Muscle layer of colon (tissue), 2 donors: ENCODE measurements around the gene CXCR1.

Experiments
- H3K27ac ChIP-seq: one replicate; pipeline ENCODE4 v1.7.0; 2013; ENCODE audit warnings: low read depth, mild to moderate bottlenecking, low read length, moderate library complexity
- H3K27me3 ChIP-seq, 2 donors: one replicate each; pipeline ENCODE4 v1.7.0; 2013; ENCODE audit warnings: low read length in 2 of 2, mild to moderate bottlenecking in 2 of 2; ENCODE audit not compliant: insufficient read depth in 2 of 2, control insufficient read depth in 1 of 2
- H3K36me3 ChIP-seq: one replicate; pipeline ENCODE4 v1.7.0; 2013; ENCODE audit warnings: mild to moderate bottlenecking, low read length; ENCODE audit not compliant: insufficient read depth
- H3K4me1 ChIP-seq: one replicate; pipeline ENCODE4 v1.7.0; 2013; ENCODE audit warnings: mild to moderate bottlenecking, low read length; ENCODE audit not compliant: insufficient read depth
- H3K4me3 ChIP-seq, 2 donors: one replicate each; pipeline ENCODE4 v1.7.0; 2013; ENCODE audit warnings: low read length in 2 of 2, low read depth in 1 of 2, mild to moderate bottlenecking in 1 of 2, moderate library complexity in 1 of 2
- H3K9ac ChIP-seq: one replicate; pipeline ENCODE4 v1.7.0; 2013; ENCODE audit warnings: low read length
- H3K9me3 ChIP-seq: one replicate; pipeline ENCODE4 v1.7.0; 2013; ENCODE audit warnings: mild to moderate bottlenecking, low read length
- donor health status: abdominal sarcoma.
- donor health status: Adenocarcinoma of cecum.

Gene CXCR1

GRCh38 chr2:218166791-218167190, at the start of gene CXCR1:
CXCR1 (minus strand) TSS chr2:218166962; CDS start chr2:218165211, 1,751 bp downstream.
- Histone ChIP-seq H3K4me3 (no peak within 1 kb of the TSS), H3K9me3 (no peaks in the 10 kb centered on the region), H3K9ac (no peak within 1 kb of the TSS), H3K36me3 (no peaks in the 10 kb centered on the region), H3K27ac (no peak within 1 kb of the TSS), H3K4me1 (no peaks in the 10 kb centered on the region), H3K27me3 (no peaks in the 10 kb centered on the region)

GRCh38 chr2:218216336-218216673, 49.5 kb upstream of the CXCR1 start:
- Histone ChIP-seq H3K4me1 (peaks cover 41% of the 10 kb centered on the region), H3K36me3 (no peaks in the 10 kb centered on the region), H3K27ac (peak overlapping the region; percentile 84), H3K27me3 (no peaks in the 10 kb centered on the region), H3K9ac (peak overlapping the region; percentile 71), H3K4me3 (peak overlapping the region; percentile 60 to 89), H3K9me3 (no peaks in the 10 kb centered on the region)

DNA sequence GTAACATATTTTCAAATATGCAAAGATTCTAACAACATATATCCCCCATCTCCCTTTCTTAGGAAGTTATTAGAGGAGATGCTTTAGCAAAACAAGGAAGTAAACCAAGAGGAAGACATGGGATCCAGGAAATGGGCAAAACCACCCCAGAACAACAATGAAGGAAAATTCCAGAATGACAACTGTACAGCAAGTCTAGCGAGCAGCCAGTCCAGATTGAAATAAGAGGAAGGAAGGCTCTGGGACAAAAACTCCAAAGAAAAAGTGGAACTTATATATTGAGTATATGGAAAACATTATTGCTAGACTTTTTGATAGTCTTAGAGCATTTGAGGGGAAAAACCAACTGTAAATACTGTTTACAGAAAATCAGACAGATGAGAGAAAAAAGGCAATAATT, 47.4 kb upstream of the CXCR1 start:
- Histone ChIP-seq H3K9me3 (no peaks in the 10 kb centered on the region), H3K27me3 (no peaks in the 10 kb centered on the region), H3K36me3 (no peaks in the 10 kb centered on the region), H3K4me3 (no peak overlapping the region), H3K27ac (no peak overlapping the region), H3K9ac (no peak overlapping the region), H3K4me1 (peaks cover 19% of the 10 kb centered on the region)

DNA sequence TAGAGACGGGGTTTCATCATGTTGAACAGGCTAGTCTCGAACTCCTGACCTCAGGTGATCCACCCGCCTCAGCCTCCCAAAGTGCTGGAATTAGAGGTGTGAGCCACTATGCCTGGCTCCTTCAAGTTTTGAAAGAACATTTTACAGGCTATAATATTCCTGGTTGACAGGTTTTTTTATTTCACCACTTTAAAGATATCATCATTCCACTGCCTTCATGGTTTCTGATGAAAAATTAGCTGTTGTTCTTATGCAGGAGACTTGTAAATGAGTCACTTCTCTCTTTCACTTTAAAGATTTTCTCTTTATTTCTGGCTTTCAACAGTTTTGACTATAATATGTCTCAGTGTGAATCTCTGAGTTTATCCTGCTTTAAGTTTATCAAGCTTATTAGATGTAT, 42.3 kb upstream of the CXCR1 start:
- no peak overlapping the region for H3K9ac ChIP-seq
- no peaks in the 10 kb centered on the region for H3K36me3 ChIP-seq
- H3K27ac ChIP-seq: no peak overlapping the region
- no peaks in the 10 kb centered on the region for H3K27me3 ChIP-seq
- no peaks in the 10 kb centered on the region for H3K9me3 ChIP-seq
- no peak overlapping the region for H3K4me3 ChIP-seq
- H3K4me1 ChIP-seq: no peaks in the 10 kb centered on the region

DNA sequence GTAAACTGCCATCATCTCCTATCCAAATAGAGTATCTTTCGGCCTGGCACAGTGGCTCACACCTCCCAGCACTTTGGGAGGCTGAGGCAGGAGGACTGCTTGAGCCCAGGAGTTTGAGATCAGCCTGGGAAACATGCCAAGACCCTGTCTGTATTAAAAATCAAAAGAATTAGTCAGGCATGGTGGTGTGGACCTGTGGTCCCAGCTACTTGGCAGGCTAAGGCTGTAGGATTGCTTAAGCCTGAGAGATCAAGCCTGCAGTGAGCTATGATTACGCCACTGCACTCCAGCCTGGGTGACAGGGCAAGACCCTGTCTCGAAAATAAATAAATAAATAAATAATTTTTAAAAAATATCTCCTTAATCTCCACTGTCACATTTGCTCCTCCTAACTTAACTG, 35.5 kb upstream of the CXCR1 start:
- no peaks in the 10 kb centered on the region for H3K27me3 ChIP-seq
- H3K4me1 ChIP-seq: no peaks in the 10 kb centered on the region
- H3K9me3 ChIP-seq: no peaks in the 10 kb centered on the region
- no peak overlapping the region for H3K4me3 ChIP-seq
- no peak overlapping the region for H3K27ac ChIP-seq
- H3K36me3 ChIP-seq: no peaks in the 10 kb centered on the region
- no peak overlapping the region for H3K9ac ChIP-seq

- no peaks in the 10 kb centered on the region for H3K27me3 ChIP-seq
- peaks cover 11% of the 10 kb centered on the region for H3K4me1 ChIP-seq
- H3K9ac ChIP-seq: no peak overlapping the region
- no peaks in the 10 kb centered on the region for H3K36me3 ChIP-seq
- no peaks in the 10 kb centered on the region for H3K9me3 ChIP-seq
- no peak overlapping the region for H3K27ac ChIP-seq
- H3K4me3 ChIP-seq: no peak overlapping the region
Measured at GRCh38 chr2:218196974-218197373, 30.2 kb upstream of the CXCR1 start.

GRCh38 chr2:218194880-218195279, 28.1 kb upstream of the CXCR1 start:
- Histone ChIP-seq H3K27me3 (no peaks in the 10 kb centered on the region), H3K36me3 (no peaks in the 10 kb centered on the region), H3K27ac (no peak overlapping the region), H3K4me1 (peaks cover 15% of the 10 kb centered on the region), H3K9ac (no peak overlapping the region), H3K4me3 (no peak overlapping the region), H3K9me3 (no peaks in the 10 kb centered on the region)

DNA sequence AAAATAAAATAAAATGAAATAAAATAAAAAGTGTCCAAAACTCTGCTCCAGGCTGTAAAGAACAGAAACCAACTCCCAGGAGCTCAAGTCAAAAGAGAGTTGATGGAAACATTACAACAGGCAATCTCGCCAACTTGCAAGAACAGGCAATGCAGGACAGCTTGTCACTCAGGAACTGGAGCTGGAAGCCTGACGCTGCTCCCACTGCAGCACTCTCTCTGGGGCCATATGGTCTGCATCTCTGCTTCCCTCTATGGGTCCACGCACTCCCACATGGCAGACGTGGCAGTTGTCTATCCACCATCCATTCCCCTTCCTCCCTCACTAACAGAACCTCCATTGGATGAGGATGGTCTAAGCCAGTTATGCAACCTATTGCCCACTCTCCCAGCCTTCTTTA, 26.9 kb upstream of the CXCR1 start:
- no peaks in the 10 kb centered on the region for H3K36me3 ChIP-seq
- H3K27me3 ChIP-seq: no peaks in the 10 kb centered on the region
- no peaks in the 10 kb centered on the region for H3K9me3 ChIP-seq
- peaks cover 18% of the 10 kb centered on the region for H3K4me1 ChIP-seq
- no peak overlapping the region for H3K9ac ChIP-seq
- H3K4me3 ChIP-seq: no peak overlapping the region
- H3K27ac ChIP-seq: no peak overlapping the region

DNA sequence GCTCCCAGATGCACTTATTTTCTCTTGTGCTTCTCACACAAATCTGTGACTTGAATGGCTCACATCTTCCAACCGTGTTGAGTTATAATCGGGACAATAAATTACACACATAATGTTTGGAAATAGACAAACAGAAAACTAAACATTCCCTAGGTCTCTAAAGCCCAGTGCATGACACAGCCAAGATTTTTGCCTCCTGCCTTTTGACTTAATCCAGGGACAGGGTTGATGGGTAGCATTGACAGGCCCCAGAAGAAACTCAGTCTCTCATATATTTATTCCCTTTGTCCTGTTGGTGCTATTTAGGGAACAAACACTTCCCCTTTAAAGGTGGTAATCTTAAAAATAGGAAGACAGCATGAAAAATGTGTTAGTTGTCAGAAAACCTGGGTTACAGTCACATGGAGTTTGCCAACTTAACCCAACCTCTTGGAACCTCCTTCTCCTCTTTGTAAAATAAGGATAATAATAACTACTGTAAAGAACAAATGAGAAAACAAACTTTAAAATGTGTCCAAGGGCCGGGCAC, 26.2 kb upstream of the CXCR1 start:
- H3K27me3 ChIP-seq: no peaks in the 10 kb centered on the region
- no peak overlapping the region for H3K9ac ChIP-seq
- H3K27ac ChIP-seq: peak overlapping the region; percentile 16
- H3K4me3 ChIP-seq: no peak overlapping the region
- H3K36me3 ChIP-seq: no peaks in the 10 kb centered on the region
- H3K4me1 ChIP-seq: peaks cover 25% of the 10 kb centered on the region
- no peaks in the 10 kb centered on the region for H3K9me3 ChIP-seq

DNA sequence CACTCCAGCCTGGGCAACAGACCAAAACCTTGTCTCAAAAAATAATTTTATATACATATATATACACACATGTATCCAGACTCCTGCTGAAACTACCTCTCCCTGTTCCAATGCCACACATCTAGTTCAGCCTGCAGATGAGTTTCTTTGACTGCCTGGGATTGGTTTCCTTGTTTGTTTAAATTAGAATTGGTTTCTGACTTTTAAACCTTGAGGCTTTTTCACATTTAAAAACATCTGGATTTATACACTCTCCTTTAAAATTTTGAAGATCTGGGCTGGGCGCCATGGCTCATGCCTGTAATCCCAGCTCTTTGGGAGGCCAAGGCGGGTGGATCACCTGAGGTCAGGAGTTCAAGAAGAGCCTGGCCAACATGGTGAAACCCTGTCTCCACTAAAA, 21.8 kb upstream of the CXCR1 start:
- H3K9ac ChIP-seq: no peak overlapping the region
- no peaks in the 10 kb centered on the region for H3K9me3 ChIP-seq
- peak overlapping the region; percentile 82 for H3K27ac ChIP-seq
- no peaks in the 10 kb centered on the region for H3K36me3 ChIP-seq
- H3K4me3 ChIP-seq: no peak overlapping the region
- peaks cover 44% of the 10 kb centered on the region for H3K4me1 ChIP-seq
- H3K27me3 ChIP-seq: no peaks in the 10 kb centered on the region

- Histone ChIP-seq H3K4me1 (peaks cover 37% of the 10 kb centered on the region), H3K27me3 (no peaks in the 10 kb centered on the region), H3K9me3 (no peaks in the 10 kb centered on the region), H3K4me3 (no peak overlapping the region), H3K9ac (no peak overlapping the region), H3K27ac (peak overlapping the region; percentile 82), H3K36me3 (no peaks in the 10 kb centered on the region)
Measured at GRCh38 chr2:218187296-218188015, 20.7 kb upstream of the CXCR1 start.

GRCh38 chr2:218186876-218187275, 20.1 kb upstream of the CXCR1 start:
- no peaks in the 10 kb centered on the region for H3K9me3 ChIP-seq
- peak overlapping the region; percentile 82 for H3K27ac ChIP-seq
- H3K4me3 ChIP-seq: peak overlapping the region; percentile 10 to 23
- no peak overlapping the region for H3K9ac ChIP-seq
- H3K36me3 ChIP-seq: no peaks in the 10 kb centered on the region
- peaks cover 31% of the 10 kb centered on the region for H3K4me1 ChIP-seq
- H3K27me3 ChIP-seq: no peaks in the 10 kb centered on the region
